GM10266 (cell line): ENCODE results near the gene LRRC61.

Experiments used
- DNase-seq: peaks from one replicate; pipeline ENCODE4 v3.0.0; 2012; ENCODE audit errors: extremely low spot score
- TF ChIP-seq, protein P1 (sequence below): IDR thresholded peaks from 2 replicates; pipeline ENCODE4 v1.5.1; 2012; ENCODE audit warnings: mild to moderate bottlenecking, low read depth; ENCODE audit not compliant: control insufficient read depth, insufficient read depth; ENCODE audit errors: missing control alignments

LRRC61 gene

DNA sequence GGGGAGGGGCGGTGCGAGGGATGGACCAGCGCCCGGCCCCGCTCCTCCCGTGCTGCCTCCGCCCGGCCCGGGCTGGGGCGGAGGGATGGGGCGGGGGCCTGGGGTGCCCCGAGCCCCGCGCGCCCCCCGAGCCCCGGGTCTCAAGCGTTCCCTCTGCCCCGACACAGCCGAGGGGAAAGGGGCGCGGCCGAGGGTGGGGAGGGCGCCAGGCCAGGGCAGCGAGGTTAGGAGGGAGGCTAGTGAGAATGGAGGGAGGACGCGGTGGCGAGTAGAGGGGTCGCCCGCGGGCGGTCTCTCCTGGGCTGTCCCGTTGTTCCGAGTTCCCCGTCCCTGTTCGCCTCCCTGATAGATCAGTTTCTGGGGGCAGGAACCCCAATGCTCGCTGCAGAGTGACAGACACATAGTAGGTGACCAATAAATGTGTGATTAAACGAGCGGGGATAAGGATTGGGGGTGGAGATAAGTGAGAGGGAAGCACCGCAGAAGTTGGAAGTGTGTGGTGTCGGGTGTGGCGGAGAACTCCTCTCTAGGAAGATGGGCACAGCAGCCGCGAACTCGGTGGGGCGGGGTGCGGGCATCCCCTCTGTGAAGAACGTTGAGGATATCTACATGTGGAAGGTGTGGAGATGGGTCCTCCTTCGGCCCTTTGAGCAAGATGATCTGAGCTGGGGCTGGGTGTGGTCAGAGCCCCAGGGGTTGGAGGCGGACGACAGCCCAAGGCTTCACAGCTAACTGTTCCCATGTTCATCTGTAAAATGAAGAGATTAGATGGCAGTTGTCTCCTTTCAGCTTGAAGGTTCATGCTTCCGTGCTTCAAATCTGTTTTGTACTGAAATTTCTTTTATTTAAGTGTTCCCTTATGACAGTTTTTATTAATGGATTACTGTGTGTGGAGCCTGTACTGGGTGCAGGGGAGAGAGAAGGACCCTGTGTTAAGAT is 56.6 kb downstream of the LRRC61 start:
- DNase-seq: no peak
- TF ChIP-seq, protein P1, sequence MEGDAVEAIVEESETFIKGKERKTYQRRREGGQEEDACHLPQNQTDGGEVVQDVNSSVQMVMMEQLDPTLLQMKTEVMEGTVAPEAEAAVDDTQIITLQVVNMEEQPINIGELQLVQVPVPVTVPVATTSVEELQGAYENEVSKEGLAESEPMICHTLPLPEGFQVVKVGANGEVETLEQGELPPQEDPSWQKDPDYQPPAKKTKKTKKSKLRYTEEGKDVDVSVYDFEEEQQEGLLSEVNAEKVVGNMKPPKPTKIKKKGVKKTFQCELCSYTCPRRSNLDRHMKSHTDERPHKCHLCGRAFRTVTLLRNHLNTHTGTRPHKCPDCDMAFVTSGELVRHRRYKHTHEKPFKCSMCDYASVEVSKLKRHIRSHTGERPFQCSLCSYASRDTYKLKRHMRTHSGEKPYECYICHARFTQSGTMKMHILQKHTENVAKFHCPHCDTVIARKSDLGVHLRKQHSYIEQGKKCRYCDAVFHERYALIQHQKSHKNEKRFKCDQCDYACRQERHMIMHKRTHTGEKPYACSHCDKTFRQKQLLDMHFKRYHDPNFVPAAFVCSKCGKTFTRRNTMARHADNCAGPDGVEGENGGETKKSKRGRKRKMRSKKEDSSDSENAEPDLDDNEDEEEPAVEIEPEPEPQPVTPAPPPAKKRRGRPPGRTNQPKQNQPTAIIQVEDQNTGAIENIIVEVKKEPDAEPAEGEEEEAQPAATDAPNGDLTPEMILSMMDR: no peak

DNA sequence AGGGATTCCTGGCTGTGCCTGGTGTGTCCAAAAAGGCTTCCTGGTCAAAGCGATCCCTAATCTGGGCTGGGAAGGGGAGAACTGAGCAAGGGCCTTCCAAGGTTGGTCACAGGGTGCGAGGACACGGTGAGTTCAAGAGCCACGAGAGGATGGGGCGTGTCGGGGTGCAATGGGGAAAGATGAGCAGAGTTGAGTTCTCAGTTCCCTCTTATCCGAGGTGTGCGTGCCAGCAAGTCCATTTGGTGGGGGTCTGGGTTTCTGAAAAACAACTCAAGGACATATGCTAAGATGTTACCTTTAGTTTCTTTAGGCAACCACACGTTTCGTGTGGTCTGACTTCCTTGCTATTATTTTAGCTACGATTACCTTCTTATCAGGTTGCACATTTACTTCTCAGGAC is 57.3 kb downstream of the LRRC61 start:
- TF ChIP-seq, protein P1: no peak

DNA sequence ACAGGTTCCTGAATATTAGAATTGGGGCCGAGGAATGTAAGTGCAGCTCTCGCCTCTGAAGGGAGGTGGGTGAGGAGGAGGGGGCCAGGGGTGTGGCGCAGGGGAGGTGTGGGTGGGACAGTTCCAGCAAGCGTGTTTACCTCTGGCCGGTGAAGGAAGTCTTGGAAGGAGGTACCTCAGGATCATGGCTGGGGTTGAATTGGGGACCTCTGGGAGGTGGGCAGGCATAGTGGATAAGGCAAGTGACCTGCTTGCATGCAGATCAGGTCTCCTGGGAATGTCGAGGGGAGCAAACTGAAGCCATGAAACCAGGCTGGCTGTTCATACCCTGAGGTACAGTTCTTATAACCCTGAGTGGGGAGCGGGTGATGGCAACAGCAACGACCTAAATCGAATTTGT is 57.9 kb downstream of the LRRC61 start:
- no peak for DNase-seq
- TF ChIP-seq, protein P1: no peak

More for the DNA sequence above, 57.3 kb downstream of the LRRC61 start:
- DNase-seq: peak; percentile 67

DNA sequence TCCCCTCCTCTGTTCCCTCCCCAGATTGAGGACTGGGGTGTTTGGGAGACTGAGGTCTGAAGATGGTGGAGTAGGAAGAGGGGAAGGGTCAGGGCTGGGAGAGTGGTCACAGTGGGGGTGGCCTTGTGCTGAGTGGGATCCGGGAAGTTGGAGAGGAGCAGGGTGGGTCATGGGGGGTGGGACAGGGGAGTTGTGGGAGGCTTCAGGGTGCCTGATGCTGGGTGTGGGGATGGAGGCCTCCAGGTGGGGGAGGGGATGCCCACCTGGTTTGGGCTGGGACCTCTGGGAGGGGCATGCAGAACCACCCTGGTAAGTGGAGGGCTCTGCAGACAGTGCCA is 58.6 kb downstream of the LRRC61 start:
- TF ChIP-seq, protein P1: no peak

DNA sequence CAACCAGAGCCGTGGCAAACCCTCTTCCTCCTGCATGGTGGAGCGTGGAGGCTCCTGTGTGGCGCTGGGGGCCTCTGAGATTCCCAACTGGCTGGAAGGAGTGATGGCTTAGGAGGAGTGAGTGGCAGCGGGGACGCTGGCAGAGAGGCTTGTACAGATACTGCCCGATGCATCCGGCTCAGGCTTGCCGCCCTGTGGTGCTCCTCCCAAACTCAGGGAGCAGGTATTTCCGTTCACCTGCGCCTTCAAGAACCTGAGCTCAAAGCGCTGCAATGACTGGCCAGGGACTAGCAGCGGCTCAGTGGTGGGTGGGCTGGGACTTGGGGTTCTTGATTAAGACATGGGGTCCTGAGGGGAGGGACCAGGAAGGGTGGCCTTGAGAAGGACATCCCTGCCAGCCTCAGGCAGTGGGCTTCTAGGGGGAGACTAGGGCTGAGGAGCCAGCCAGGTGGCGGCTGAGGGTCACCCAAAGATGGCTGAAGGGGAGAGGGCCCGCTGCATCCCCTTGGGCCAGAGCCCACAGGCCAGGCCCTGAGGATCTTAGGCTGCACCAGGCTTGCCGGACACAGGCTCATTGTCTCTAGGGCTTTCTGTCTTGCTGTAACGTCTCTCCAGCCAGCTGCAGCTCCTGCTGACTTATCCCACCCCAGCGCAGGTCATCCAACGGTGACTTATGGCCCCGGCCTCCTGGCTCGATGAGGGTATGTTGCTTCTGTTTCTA is 59.1 kb downstream of the LRRC61 start:
- TF ChIP-seq, protein P1: no peak
- DNase-seq: no peak

More for the DNA sequence above, 58.6 kb downstream of the LRRC61 start:
- no peak for DNase-seq

DNA sequence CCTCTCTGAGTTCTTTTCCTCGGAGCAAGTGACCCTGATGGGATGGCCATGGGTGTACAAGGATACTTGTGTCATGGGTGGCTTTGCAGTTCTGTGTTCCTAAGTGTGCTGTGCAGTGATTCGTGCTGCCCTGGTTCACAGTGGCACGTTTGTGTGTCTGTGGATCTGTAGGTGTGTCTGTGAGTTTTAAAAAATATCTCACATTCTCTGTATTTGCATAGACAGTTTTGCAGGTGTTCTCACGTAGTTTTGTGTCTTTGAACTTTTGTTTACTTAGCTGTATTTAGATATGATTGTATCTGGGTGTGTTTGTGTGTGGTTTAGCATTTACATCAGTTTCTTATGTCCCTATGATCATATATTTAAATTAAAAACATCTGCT is 59.7 kb downstream of the LRRC61 start:
- DNase-seq: no peak

More for the DNA sequence above, 59.7 kb downstream of the LRRC61 start:
- TF ChIP-seq, protein P1: no peak
